Measurements from ENCODE around the gene SVOP. TPM values are rescaled to one million over a fixed set of nuclear protein-coding genes. Genes with fewer than 3 reads are reported as not detected.
"Not testable (repeated sequence)": the region's sequence is repeated elsewhere in the genome, so short reads cannot be mapped to it uniquely, and the experiment has no call there.

SVOP gene
- total RNA-seq, 1 experiment from 2014 or later: not detected

DNA sequence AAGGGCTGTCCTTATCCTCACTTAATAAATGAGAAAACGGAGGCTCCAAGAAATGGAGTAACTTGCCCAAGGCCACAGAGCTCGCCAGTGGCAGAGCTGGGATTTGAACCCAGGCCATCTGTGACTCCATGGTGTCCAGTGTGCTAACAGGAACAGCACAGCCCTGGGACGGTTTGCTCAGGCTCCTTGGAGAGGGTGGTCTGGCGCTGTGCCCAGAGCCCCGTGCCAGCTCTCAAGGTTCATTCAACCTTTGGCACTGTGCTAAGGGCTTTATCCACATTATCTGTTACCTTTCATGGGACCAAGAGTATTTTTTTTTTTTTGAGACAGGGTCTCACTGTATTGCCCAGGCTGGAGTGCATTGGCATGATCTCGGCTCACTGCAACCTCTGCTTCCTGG is 132.8 kb downstream of the SVOP start:
- no peak for DNase-seq (ENCODE audit: low spot score)

- DNase-seq (ENCODE audit: low spot score): no peak
These were observed 133.8 kb downstream of the SVOP start for GRCh38 chr12:108886873-108887629.

DNA sequence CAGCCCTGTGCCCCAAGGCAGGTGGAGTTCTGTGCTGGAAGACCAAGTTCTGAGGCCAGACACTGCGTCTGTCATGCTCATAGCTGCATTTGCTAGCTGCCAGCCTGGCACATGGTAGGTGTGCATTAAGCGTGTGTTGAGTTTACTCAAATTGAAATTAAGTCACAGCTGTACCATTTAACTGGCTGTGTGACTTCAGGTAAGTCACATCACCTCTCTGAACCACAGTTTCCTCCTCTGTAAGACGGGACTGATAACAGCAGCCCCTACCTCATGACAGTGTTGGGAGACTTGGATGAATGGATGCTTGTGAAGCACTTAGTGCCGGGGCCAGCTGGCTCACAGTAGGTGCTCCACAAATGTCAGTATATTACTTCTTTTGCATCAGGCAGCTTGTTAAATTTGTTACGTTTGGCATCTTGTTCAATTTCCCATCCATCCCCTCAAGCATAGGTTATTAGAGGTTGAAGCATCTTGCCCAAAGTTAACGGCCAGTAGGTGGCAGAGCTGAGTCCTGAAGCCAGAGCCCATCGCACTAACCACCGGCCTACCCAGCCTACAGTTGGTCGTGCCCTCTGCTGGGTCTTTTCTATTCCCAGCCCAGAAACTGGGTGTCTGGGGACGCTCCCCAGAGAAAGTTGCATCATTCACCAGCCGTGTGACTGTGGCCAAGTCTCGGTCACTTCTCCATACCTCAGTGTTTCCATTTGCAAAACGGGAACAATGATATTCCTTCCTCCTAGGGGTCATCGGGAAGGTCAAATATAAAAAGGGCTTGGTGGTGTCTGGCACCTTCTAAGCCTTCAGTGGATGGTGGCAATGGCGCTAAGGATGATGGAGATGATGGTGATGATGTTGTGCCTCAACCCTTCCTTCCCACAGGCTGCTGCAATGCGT is 136.5 kb downstream of the SVOP start:
- peak; percentile 49 for DNase-seq (ENCODE audit: low spot score)

DNA sequence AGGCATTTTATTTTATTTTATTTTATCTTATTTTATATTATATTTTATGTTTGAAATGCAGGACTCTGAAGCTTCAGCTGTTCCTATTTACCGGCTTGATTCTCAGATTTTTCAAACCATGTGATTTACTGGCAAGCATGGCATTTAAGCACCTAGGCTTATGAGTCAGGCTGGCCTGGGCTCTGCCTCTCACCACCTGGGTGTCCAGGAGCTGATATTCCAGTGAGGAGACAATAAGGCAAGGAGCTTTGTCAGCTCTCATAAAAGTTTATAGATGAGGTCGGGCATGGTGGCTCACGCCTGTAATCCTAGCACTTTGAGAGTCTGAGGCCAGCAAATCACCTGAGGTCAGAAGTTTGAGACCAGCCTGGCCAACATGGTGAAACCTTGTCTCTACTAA is 138.9 kb downstream of the SVOP start:
- DNase-seq (ENCODE audit: low spot score): no peak

DNA sequence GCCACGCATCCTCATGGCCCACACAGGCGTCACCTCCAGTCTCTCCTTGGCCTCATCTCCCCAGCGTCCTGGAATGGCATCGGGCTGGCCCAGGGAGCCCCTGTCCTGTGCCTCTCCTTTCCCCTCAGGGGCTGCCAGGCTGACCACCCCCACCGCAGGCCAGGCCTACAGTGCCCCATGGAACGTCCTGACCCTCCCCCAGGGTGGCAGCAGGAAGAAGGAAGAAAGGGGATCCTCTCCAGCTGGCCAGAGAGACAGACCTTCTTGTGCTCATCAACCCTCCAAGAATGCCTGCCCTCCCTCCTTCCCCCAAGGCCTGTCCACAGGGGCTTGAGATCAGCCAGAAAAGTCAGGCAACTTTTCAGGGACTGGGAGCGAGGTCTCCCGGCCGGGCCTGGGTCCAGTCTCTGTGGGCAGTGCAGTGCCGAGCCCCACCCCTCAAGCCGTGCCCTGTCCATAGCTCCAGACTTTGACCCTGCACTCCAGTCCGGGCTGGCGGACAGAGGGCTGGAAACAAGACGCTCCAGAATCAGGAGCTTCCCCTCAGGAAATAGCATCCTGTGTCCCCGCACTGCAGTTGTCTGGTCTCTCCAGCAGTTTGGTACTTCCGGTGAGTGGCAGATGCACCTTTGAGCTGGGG is 141.1 kb downstream of the SVOP start, which contains the start of gene DAO:
Gene DAO, plus strand, starts transcription at position 478 of the 640 bp plus-strand sequence. CDS start 4,915 bp downstream, outside the sequence.
- DNase-seq (ENCODE audit: low spot score): no peak

GRCh38 chr12:108876550-108876949 is 144.3 kb downstream of the SVOP start:
- no peak for DNase-seq (ENCODE audit: low spot score)

- DNase-seq (ENCODE audit: low spot score): no peak
These were observed 145.0 kb downstream of the SVOP start for GRCh38 chr12:108875682-108876361.

GRCh38 chr12:108875280-108875679 is 145.6 kb downstream of the SVOP start:
- DNase-seq (ENCODE audit: low spot score): no peak

DNA sequence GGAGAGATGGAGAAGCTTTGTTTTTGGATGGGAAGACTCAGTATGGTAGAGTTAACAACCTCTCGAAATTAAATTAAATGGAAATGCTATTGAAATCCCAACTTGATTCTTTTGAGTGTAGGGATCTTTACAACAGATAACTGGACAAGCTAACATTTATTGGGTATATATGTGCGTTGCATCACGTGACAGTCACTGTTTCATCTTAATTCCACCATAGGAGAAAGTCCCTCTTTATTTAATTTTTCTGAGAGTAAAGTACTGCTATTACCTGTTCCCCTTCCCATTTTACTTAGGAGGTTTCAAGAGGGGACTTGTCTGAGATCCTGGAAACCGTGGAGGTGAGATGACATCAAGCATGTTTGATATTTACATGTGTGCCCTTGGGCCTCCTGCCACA is 152.1 kb downstream of the SVOP start:
- DNase-seq (ENCODE audit: low spot score): no peak

DNA sequence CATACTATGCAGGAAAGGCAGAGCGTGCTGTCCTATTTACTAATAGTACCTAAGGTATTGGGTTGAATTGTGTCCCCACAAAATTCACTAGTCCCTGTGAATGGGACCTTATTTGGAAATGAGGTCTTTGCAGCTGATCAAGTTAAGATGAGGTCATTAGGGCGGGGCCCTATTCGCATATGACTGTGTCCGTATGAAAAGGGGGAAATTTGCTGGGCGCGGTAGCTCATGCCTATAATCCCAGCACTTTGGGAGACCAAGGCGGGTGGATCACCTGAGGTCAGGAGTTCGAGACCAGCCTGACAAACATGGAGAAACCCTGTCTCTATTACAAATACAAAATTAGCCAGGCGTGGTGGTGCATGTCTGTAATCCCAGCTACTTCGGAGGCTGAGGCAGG is 154.8 kb downstream of the SVOP start:
- DNase-seq (ENCODE audit: low spot score): not testable (repeated sequence)

DNA sequence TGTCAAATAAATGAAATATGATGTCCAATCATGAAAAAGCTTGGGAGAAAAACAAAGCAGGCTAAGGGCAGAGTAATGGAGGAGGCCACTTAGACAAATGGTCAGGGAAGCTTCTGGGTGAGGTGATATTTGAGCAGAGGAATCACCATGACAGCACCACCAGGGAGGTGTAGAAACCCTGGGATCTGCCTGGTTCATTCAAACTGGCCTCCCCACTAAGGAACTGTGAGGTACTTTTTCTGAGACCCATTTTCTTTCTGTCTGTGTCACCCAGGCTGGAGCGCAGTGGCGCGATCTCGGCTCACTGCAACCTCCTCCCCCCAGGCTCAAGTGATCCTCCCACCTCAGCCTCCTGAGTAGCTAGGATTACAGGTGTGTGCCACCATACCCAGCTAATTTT is 155.7 kb downstream of the SVOP start:
- no peak for DNase-seq (ENCODE audit: low spot score)

GRCh38 chr12:108862588-108862959 is 158.3 kb downstream of the SVOP start:
- DNase-seq (ENCODE audit: low spot score): no peak

GRCh38 chr12:108861878-108862587 is 158.8 kb downstream of the SVOP start:
- DNase-seq (ENCODE audit: low spot score): no peak

DNA sequence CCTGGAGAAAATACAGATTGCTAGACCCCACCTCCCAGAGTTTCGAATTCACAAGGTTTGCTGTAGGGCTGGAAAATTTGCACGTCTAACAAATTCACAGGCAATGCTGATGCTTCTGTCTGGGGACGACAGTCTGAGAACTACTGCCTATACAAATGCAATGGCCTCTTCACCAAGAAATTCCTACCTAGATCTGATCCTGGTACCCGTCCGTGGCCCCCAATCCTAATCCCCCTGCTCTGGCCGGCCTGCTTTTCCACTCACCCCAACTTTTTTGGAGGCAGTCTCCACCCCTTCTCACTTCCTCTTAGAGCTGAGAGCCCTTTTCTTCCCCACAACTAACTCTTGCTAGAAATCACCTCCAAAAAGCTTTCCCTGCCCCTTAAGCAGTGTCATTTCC is 160.4 kb downstream of the SVOP start:
- no peak for DNase-seq (ENCODE audit: low spot score)

DNA sequence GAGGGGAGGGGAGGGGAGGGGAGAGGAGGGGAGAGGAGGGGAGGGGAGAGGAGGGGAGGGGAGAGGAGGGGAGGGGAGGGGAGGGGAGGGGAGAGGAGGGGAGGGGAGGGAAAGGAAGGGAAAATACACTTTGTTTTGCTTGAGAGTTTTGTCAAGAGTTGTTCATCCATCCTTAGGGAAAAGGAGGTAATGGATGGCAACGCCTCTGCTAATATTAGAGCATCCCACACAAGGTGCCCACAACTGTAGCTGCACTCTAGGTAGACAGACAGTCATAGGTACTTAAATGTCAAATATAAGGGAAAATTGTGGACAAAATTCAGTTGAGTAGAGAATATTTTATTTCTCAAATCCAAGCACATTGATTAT is 161.0 kb downstream of the SVOP start:
- no peak for DNase-seq (ENCODE audit: low spot score)

DNA sequence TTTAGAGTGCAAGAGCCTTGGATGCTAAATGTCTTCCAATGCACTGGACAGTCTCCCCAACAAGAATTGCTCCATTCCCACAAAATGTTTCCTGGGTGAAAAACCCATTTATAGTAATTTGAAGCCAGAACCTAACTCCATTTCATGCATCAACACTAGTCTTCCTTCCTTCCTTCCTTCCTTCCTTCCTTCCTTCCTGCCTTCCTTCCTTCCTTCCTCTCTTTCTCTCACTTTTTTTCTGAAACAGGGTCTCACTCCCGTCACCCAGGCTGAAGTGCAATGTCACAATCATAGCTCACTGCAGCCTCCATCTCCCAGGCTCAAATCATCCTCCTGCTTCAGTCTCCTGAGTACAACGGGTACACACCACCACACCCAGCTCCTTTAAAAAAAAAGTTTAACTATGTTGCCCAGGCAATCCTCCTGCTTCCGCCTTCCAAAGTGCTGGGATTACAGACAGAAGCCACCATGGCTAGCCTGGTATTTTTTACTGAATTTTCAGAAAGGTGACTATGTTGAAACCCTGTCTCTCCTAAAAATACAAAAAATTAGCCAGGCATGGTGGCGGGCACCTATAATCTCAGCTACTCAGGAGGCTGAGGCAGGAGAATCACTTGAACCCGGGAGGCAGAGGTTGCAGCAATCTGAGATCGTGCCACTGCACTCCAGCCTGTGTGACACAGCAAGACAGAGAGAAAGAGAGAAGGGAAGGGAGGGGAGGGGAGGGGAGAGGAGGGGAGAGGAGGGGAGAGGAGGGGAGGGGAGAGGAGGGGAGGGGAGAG is 161.5 kb downstream of the SVOP start:
- not testable (repeated sequence) for DNase-seq (ENCODE audit: low spot score)

DNA sequence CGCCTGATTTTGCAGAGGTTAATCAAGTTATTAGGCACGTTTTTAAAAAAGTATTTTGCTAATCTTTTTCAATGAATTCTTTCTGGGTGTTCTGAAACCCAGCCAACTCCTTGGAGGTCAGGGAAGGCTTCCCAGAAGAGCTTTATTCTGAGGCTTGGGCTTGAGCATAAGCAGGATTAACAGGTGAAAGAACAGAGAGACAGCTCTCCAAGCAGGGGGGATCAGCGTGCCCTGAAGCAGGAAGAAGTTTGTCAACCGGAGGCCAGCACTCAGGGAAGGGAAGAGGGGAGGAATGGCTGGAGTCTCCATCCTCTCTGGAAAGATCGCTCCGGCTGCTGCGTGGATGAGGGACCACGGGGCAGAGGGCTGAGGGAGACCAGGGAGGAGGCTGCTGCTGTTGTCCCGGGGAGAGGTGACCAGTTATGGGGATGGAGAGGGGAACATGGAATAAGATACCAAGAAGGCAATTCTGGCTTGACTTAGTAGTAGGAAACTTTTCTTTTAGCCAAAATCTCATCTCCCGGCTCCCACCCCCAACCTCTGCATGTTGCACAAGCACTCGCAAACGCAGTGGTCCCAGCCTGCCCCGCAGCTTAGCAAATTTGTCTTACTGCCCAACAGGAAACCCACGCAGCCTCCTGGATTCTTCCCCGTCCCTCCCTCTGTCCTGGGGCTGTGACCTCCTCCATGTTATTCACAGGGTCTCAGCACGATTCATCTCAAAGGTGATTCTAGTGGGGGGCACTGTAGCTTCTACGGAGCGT is 162.4 kb downstream of the SVOP start:
- DNase-seq (ENCODE audit: low spot score): no peak
